Myocyte (in vitro differentiated cells): ENCODE results near the gene CCDC28B. TPM values are rescaled to one million over a fixed set of nuclear protein-coding genes. Genes with fewer than 3 reads are reported as not detected.
"Not testable (repeated sequence)": the region's sequence is repeated elsewhere in the genome, so short reads cannot be mapped to it uniquely, and the experiment has no call there.

Source experiments
- DNase-seq: peaks from one replicate; pipeline ENCODE4 v3.0.0-alpha.2; 2012; ENCODE audit warnings: low read depth
- polyA plus RNA-seq: library from polyadenylated mRNA; unstranded; fragments of >200 nt; gene quantifications from one replicate; pipeline ENCODE4 v1.2.1, GENCODE V29; 2012; ENCODE audit warnings: missing spikeins
- total RNA-seq: library from RNA; depleted of rRNA; stranded (reverse); fragments of >200 nt; gene quantifications from 2 replicates; pipeline ENCODE4 v1.2.3, GENCODE V29; 2014

Gene CCDC28B
- 65.3 and 89.7 TPM in 2 replicates for total RNA-seq
- polyA plus RNA-seq = 40.8 TPM

- peak; percentile 73 for DNase-seq
Observed at GRCh38 chr1:32200226-32201010, at the start of gene CCDC28B. Gene CCDC28B (plus strand): TSS chr1:32200595. CDS start chr1:32201936, 1,341 bp downstream.

GRCh38 chr1:32150847-32151246 is 49.5 kb upstream of the CCDC28B start:
- no peak for DNase-seq

- DNase-seq = peak; percentile 40
Observed at GRCh38 chr1:32151319-32151787, 49.0 kb upstream of the CCDC28B start.

- no peak for DNase-seq
Observed at GRCh38 chr1:32159189-32159588, 41.2 kb upstream of the CCDC28B start.

- DNase-seq = no peak
Observed at GRCh38 chr1:32163405-32163804, 37.0 kb upstream of the CCDC28B start.

- DNase-seq = not testable (repeated sequence)
Observed at GRCh38 chr1:32165633-32166032, 34.8 kb upstream of the CCDC28B start.

- DNase-seq = no peak
Observed at GRCh38 chr1:32170991-32171390, 29.4 kb upstream of the CCDC28B start.

GRCh38 chr1:32172621-32173245 is 27.7 kb upstream of the CCDC28B start:
- DNase-seq = peak; percentile 31

GRCh38 chr1:32178380-32179192 is 21.8 kb upstream of the CCDC28B start:
- no peak for DNase-seq

- DNase-seq = no peak
Observed at GRCh38 chr1:32179193-32179442, 21.3 kb upstream of the CCDC28B start.

GRCh38 chr1:32179443-32180185 is 20.8 kb upstream of the CCDC28B start, which contains the start of gene TXLNA:
Gene TXLNA (plus strand): TSS chr1:32179675. CDS start chr1:32180346, 671 bp downstream.
- peak; percentile 93 for DNase-seq

GRCh38 chr1:32180186-32181060 is 20.0 kb upstream of the CCDC28B start:
- peak; percentile 67 for DNase-seq

GRCh38 chr1:32181065-32181464 is 19.3 kb upstream of the CCDC28B start:
- DNase-seq = no peak

GRCh38 chr1:32181563-32181962 is 18.8 kb upstream of the CCDC28B start:
- no peak for DNase-seq

GRCh38 chr1:32182060-32182459 is 18.3 kb upstream of the CCDC28B start:
- DNase-seq = no peak

GRCh38 chr1:32184650-32185049 is 15.7 kb upstream of the CCDC28B start:
- no peak for DNase-seq

- no peak for DNase-seq
Observed at GRCh38 chr1:32186077-32186476, 14.3 kb upstream of the CCDC28B start.

GRCh38 chr1:32186491-32186890 is 13.9 kb upstream of the CCDC28B start:
- no peak for DNase-seq

- DNase-seq = no peak
Observed at GRCh38 chr1:32187850-32188249, 12.5 kb upstream of the CCDC28B start.
